DMS 273 (cell line): ENCODE data around the gene MBD2.
"Not testable (repeated sequence)": the region's sequence is repeated elsewhere in the genome, so short reads cannot be mapped to it uniquely, and the experiment has no call there.

Source experiments
- DNase-seq: peaks from one replicate; lab custom pipeline; 2025; ENCODE audit not compliant: unreplicated experiment; lab: John Stamatoyannopoulos, UW

MBD2 gene

GRCh38 chr18:54238173-54238936, 13.9 kb upstream of the MBD2 start:
- no peak for DNase-seq

GRCh38 chr18:54235871-54236270, 11.4 kb upstream of the MBD2 start:
- DNase-seq, result no peak

GRCh38 chr18:54233747-54234146, 9.3 kb upstream of the MBD2 start:
- DNase-seq, result no peak

- peak; percentile 62 for DNase-seq
Measured at GRCh38 chr18:54233228-54233625, 8.8 kb upstream of the MBD2 start.

GRCh38 chr18:54232485-54233227, 8.2 kb upstream of the MBD2 start:
- DNase-seq, result peak; percentile 33

- DNase-seq, result no peak
Measured at GRCh38 chr18:54229421-54230059, 5.1 kb upstream of the MBD2 start.

GRCh38 chr18:54228364-54228763, 3.9 kb upstream of the MBD2 start:
- no peak for DNase-seq

- peak; percentile 83 for DNase-seq
Measured at GRCh38 chr18:54223568-54224241, 764 bp downstream of the MBD2 start.

GRCh38 chr18:54222922-54223567, 1.4 kb downstream of the MBD2 start:
- peak; percentile 66 for DNase-seq

- DNase-seq, result no peak
Measured at GRCh38 chr18:54220406-54220805, 4.1 kb downstream of the MBD2 start.

- DNase-seq, result not testable (repeated sequence)
Measured at GRCh38 chr18:54218803-54219202, 5.7 kb downstream of the MBD2 start.

GRCh38 chr18:54218299-54218698, 6.2 kb downstream of the MBD2 start:
- DNase-seq, result no peak

GRCh38 chr18:54217624-54218023, 6.8 kb downstream of the MBD2 start:
- no peak for DNase-seq

GRCh38 chr18:54215069-54215468, 9.4 kb downstream of the MBD2 start:
- DNase-seq, result no peak

GRCh38 chr18:54210463-54210862, 14.0 kb downstream of the MBD2 start:
- DNase-seq, result peak; percentile 18

GRCh38 chr18:54209471-54210180, 14.8 kb downstream of the MBD2 start:
- DNase-seq, result peak; percentile 44

- no peak for DNase-seq
Measured at GRCh38 chr18:54206447-54206846, 18.0 kb downstream of the MBD2 start.

- DNase-seq, result no peak
Measured at GRCh38 chr18:54205959-54206358, 18.5 kb downstream of the MBD2 start.

- not testable (repeated sequence) for DNase-seq
Measured at GRCh38 chr18:54205448-54205847, 19.0 kb downstream of the MBD2 start.

- DNase-seq, result no peak
Measured at GRCh38 chr18:54204883-54205282, 19.6 kb downstream of the MBD2 start.
